Activated T-cell treated with anti-CD3 and anti-CD28 coated beads for 4 hours (primary cell): Measurements from ENCODE around the gene TGFBR3.

Source experiments
- DNase-seq: peaks from one replicate; pipeline ENCODE4 v3.0.0-alpha.2; 2020

TGFBR3 gene

GRCh38 chr1:91774520-91775203 is 111.3 kb downstream of the TGFBR3 start:
- DNase-seq, result no peak

GRCh38 chr1:91771717-91772116 is 114.2 kb downstream of the TGFBR3 start:
- no peak for DNase-seq

- no peak for DNase-seq
Observed at GRCh38 chr1:91770667-91771268, 115.2 kb downstream of the TGFBR3 start.

- no peak for DNase-seq
Observed at GRCh38 chr1:91769742-91770141, 116.2 kb downstream of the TGFBR3 start.

- no peak for DNase-seq
Observed at GRCh38 chr1:91768786-91769725, 116.9 kb downstream of the TGFBR3 start.

- DNase-seq, result no peak
Observed at GRCh38 chr1:91768120-91768519, 117.8 kb downstream of the TGFBR3 start.

- no peak for DNase-seq
Observed at GRCh38 chr1:91766883-91767282, 119.1 kb downstream of the TGFBR3 start.

- DNase-seq, result no peak
Observed at GRCh38 chr1:91765880-91766443, 120.0 kb downstream of the TGFBR3 start.

GRCh38 chr1:91765293-91765692 is 120.7 kb downstream of the TGFBR3 start:
- no peak for DNase-seq

- DNase-seq, result no peak
Observed at GRCh38 chr1:91764471-91765115, 121.4 kb downstream of the TGFBR3 start.

- DNase-seq, result no peak
Observed at GRCh38 chr1:91763252-91763651, 122.7 kb downstream of the TGFBR3 start.

- no peak for DNase-seq
Observed at GRCh38 chr1:91761295-91761721, 124.6 kb downstream of the TGFBR3 start.

- DNase-seq, result no peak
Observed at GRCh38 chr1:91760512-91760911, 125.4 kb downstream of the TGFBR3 start.

GRCh38 chr1:91759076-91759475 is 126.9 kb downstream of the TGFBR3 start:
- DNase-seq, result no peak

- DNase-seq, result no peak
Observed at GRCh38 chr1:91757763-91758460, 128.0 kb downstream of the TGFBR3 start.

- no peak for DNase-seq
Observed at GRCh38 chr1:91755702-91756287, 130.2 kb downstream of the TGFBR3 start.

GRCh38 chr1:91754816-91755580 is 131.0 kb downstream of the TGFBR3 start:
- no peak for DNase-seq

GRCh38 chr1:91754348-91754747 is 131.6 kb downstream of the TGFBR3 start:
- no peak for DNase-seq

- DNase-seq, result no peak
Observed at GRCh38 chr1:91753878-91754277, 132.1 kb downstream of the TGFBR3 start.

- DNase-seq, result no peak
Observed at GRCh38 chr1:91752324-91752723, 133.6 kb downstream of the TGFBR3 start.

- DNase-seq, result no peak
Observed at GRCh38 chr1:91751275-91751674, 134.7 kb downstream of the TGFBR3 start.
